Esophagus squamous epithelium (tissue), 4 donors: ENCODE results near the gene ERO1B.

Experiments used
- POLR2A ChIP-seq, 4 donors: fragments of 450-650 bp; IDR thresholded peaks; one replicate each; pipeline ENCODE4 v1.6.1; 2017; ENCODE audit warnings: antibody characterized with exemption in 4 of 4, mild to moderate bottlenecking in 4 of 4, moderate library complexity in 3 of 4
- TF ChIP-seq, protein P1 (sequence below), 6 experiments: fragments of 450-650 bp in 4 of 6; fragments of 200-600 bp in 2 of 6; sonication (generic) in 2 of 6; IDR thresholded peaks; one replicate each; pipeline ENCODE4 v1.5.1; 2016 to 2019; ENCODE audit warnings: antibody characterized with exemption in 6 of 6, mild to moderate bottlenecking in 4 of 6, moderate library complexity in 4 of 6

DNA sequence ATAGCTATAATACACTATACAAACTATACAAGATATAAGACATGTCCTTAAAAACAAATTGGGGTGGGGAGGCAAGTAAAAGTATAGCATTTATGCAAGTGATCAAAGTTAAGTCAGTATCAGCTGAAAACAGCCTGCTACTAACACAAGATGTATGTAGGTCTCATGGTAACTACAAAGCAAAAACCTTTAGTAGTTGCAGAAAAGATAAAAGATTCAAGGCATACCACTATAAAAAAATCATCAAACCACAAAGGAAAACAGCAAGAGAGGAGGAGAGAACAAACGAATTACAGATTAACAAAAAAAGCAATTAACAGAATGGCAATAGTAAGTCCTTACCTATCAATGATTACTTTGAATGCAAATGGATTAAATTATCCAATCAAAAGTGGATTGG, 22.7 kb downstream of the ERO1B start:
- TF ChIP-seq, protein P1, sequence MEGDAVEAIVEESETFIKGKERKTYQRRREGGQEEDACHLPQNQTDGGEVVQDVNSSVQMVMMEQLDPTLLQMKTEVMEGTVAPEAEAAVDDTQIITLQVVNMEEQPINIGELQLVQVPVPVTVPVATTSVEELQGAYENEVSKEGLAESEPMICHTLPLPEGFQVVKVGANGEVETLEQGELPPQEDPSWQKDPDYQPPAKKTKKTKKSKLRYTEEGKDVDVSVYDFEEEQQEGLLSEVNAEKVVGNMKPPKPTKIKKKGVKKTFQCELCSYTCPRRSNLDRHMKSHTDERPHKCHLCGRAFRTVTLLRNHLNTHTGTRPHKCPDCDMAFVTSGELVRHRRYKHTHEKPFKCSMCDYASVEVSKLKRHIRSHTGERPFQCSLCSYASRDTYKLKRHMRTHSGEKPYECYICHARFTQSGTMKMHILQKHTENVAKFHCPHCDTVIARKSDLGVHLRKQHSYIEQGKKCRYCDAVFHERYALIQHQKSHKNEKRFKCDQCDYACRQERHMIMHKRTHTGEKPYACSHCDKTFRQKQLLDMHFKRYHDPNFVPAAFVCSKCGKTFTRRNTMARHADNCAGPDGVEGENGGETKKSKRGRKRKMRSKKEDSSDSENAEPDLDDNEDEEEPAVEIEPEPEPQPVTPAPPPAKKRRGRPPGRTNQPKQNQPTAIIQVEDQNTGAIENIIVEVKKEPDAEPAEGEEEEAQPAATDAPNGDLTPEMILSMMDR (IDR thresholded peaks at IDR 0.05) = no peak
- no peak for TF ChIP-seq POLR2A (IDR thresholded peaks at IDR 0.05)
